Measurements from ENCODE around the gene F2RL1. TPM values are rescaled to one million over a fixed set of nuclear protein-coding genes. Genes with fewer than 3 reads are reported as not detected.

Gene F2RL1
- total and polyA plus RNA-seq, 2 of the 13 experiments (the other 11 are each of a cell fraction or from before 2014, with no cell fraction given), result 9.9 to 23.0 TPM

DNA sequence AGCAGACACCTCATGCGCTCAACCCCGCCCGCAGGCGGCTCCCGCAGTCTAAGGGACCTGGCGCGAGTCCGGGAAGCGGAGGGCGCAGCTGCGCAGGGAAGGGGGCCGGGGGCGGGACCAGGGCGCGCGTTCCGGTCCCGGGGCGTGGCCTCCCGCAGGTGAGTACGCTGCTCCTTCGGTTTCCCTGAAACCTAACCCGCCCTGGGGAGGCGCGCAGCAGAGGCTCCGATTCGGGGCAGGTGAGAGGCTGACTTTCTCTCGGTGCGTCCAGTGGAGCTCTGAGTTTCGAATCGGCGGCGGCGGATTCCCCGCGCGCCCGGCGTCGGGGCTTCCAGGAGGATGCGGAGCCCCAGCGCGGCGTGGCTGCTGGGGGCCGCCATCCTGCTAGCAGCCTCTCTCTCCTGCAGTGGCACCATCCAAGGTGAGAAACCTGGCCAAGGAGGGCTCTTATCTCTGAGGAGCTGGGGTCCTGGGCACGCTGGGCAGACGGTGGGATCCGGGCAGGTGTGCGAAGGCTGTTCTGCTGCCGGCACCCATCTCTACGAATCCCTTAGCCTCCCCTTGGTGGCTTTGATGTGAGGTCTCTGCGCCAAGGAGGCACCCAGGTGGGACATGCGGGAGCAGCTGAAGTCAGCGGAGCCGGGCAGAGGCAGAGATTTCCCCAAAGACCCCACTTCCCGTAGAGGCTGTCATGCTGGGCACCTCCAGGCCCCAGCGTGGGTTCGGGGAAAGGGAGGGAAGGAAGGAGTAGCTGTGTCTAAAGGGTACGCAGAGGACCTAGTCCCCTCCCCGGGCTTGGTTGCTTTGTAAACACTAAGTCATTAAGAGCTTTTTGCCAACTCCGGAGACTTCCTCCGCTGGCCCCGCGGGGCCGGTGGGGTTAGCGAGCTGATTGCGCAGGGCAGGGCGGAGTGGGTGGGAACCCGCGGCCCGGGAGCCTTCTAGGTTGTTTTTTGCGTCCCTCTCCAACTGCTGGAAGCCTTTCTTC lies at the start of gene F2RL1 (continued):
- TF ChIP-seq, protein P1, sequence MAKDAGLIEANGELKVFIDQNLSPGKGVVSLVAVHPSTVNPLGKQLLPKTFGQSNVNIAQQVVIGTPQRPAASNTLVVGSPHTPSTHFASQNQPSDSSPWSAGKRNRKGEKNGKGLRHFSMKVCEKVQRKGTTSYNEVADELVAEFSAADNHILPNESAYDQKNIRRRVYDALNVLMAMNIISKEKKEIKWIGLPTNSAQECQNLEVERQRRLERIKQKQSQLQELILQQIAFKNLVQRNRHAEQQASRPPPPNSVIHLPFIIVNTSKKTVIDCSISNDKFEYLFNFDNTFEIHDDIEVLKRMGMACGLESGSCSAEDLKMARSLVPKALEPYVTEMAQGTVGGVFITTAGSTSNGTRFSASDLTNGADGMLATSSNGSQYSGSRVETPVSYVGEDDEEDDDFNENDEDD (CRISPR knock-in tag; IDR thresholded peaks at IDR 0.05; ENCODE audit: borderline replicate concordance), result peak; percentile 51; the same call in 1 of the 2 replicates
- TF ChIP-seq ARID2 (CRISPR knock-in tag; IDR thresholded peaks at IDR 0.05; ENCODE audit: borderline replicate concordance) (no peak), KLF6 (CRISPR knock-in tag; IDR thresholded peaks at IDR 0.05) (no peak), ZNF549 (CRISPR knock-in tag; IDR thresholded peaks at IDR 0.05) (no peak), ZNF562 (CRISPR knock-in tag; IDR thresholded peaks at IDR 0.05; ENCODE audit: borderline replicate concordance) (no peak), SOX13 (IDR thresholded peaks at IDR 0.05) (no peak), SOX13 (CRISPR knock-in tag; conservative IDR thresholded peaks at IDR 0.05 in 1 of 2, IDR thresholded peaks at IDR 0.05 in 1 of 2) (peak in 1 of 2 experiments; percentile 23; a peak in 1 of 4 replicates), BRCA1 (CRISPR knock-in tag; IDR thresholded peaks at IDR 0.05) (no peak), ZSCAN12 (CRISPR knock-in tag; IDR thresholded peaks at IDR 0.05) (peak; percentile 38; the same call in 1 of the 2 replicates), ZNF572 (CRISPR knock-in tag; IDR thresholded peaks at IDR 0.05) (no peak), ZNF251 (CRISPR knock-in tag; IDR thresholded peaks at IDR 0.05) (no peak), MATR3 (CRISPR knock-in tag; IDR thresholded peaks at IDR 0.05) (no peak), JDP2 (CRISPR knock-in tag; IDR thresholded peaks at IDR 0.05; ENCODE audit: borderline replicate concordance) (no peak), HOXA3 (CRISPR knock-in tag; IDR thresholded peaks at IDR 0.05) (peak; percentile 49), MBNL3 (CRISPR knock-in tag; conservative IDR thresholded peaks at IDR 0.05) (no peak), ATF1 (CRISPR knock-in tag; IDR thresholded peaks at IDR 0.05) (no peak)
- TF ChIP-seq, protein P2, sequence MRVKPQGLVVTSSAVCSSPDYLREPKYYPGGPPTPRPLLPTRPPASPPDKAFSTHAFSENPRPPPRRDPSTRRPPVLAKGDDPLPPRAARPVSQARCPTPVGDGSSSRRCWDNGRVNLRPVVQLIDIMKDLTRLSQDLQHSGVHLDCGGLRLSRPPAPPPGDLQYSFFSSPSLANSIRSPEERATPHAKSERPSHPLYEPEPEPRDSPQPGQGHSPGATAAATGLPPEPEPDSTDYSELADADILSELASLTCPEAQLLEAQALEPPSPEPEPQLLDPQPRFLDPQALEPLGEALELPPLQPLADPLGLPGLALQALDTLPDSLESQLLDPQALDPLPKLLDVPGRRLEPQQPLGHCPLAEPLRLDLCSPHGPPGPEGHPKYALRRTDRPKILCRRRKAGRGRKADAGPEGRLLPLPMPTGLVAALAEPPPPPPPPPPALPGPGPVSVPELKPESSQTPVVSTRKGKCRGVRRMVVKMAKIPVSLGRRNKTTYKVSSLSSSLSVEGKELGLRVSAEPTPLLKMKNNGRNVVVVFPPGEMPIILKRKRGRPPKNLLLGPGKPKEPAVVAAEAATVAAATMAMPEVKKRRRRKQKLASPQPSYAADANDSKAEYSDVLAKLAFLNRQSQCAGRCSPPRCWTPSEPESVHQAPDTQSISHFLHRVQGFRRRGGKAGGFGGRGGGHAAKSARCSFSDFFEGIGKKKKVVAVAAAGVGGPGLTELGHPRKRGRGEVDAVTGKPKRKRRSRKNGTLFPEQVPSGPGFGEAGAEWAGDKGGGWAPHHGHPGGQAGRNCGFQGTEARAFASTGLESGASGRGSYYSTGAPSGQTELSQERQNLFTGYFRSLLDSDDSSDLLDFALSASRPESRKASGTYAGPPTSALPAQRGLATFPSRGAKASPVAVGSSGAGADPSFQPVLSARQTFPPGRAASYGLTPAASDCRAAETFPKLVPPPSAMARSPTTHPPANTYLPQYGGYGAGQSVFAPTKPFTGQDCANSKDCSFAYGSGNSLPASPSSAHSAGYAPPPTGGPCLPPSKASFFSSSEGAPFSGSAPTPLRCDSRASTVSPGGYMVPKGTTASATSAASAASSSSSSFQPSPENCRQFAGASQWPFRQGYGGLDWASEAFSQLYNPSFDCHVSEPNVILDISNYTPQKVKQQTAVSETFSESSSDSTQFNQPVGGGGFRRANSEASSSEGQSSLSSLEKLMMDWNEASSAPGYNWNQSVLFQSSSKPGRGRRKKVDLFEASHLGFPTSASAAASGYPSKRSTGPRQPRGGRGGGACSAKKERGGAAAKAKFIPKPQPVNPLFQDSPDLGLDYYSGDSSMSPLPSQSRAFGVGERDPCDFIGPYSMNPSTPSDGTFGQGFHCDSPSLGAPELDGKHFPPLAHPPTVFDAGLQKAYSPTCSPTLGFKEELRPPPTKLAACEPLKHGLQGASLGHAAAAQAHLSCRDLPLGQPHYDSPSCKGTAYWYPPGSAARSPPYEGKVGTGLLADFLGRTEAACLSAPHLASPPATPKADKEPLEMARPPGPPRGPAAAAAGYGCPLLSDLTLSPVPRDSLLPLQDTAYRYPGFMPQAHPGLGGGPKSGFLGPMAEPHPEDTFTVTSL (CRISPR knock-in tag; IDR thresholded peaks at IDR 0.05; ENCODE audit: borderline replicate concordance), result no peak
- TF ChIP-seq, protein P3, sequence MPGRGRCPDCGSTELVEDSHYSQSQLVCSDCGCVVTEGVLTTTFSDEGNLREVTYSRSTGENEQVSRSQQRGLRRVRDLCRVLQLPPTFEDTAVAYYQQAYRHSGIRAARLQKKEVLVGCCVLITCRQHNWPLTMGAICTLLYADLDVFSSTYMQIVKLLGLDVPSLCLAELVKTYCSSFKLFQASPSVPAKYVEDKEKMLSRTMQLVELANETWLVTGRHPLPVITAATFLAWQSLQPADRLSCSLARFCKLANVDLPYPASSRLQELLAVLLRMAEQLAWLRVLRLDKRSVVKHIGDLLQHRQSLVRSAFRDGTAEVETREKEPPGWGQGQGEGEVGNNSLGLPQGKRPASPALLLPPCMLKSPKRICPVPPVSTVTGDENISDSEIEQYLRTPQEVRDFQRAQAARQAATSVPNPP (CRISPR knock-in tag; IDR thresholded peaks at IDR 0.05), result no peak
- TF ChIP-seq, protein P4, sequence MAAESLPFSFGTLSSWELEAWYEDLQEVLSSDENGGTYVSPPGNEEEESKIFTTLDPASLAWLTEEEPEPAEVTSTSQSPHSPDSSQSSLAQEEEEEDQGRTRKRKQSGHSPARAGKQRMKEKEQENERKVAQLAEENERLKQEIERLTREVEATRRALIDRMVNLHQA (CRISPR knock-in tag; IDR thresholded peaks at IDR 0.05), result no peak
- TF ChIP-seq, protein P5, sequence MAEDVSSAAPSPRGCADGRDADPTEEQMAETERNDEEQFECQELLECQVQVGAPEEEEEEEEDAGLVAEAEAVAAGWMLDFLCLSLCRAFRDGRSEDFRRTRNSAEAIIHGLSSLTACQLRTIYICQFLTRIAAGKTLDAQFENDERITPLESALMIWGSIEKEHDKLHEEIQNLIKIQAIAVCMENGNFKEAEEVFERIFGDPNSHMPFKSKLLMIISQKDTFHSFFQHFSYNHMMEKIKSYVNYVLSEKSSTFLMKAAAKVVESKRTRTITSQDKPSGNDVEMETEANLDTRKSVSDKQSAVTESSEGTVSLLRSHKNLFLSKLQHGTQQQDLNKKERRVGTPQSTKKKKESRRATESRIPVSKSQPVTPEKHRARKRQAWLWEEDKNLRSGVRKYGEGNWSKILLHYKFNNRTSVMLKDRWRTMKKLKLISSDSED (CRISPR knock-in tag; IDR thresholded peaks at IDR 0.05), result no peak

Data from HepG2 (cell line).